Heart left ventricle (tissue), 16 donors: ENCODE measurements around the gene NANOS3. TPM values are rescaled to one million over a fixed set of nuclear protein-coding genes. Genes with fewer than 3 reads are reported as not detected.

ENCODE experiments used
- ATAC-seq, 4 donors: fragments of 200-7000 bp; cut with Tn5 transposase; one replicate each; pipeline ENCODE4 v1.9.1; 2020 to 2022; ENCODE audit warnings: moderate library complexity in 4 of 4, mild to moderate bottlenecking in 3 of 4, moderate number of reproducible peaks in 1 of 4
- DNase-seq, 5 donors: peaks; one replicate each; pipeline ENCODE4 v3.0.0-alpha.2; 2020
- H3K27ac ChIP-seq, 12 donors: fragments of 200-600 bp; sonication (generic) in 4 of 12; one replicate each; pipeline versions ENCODE4 v1.5.0 to v1.8.0; 2016 to 2022; ENCODE audit warnings: mild to moderate bottlenecking in 2 of 12
- H3K27me3 ChIP-seq, 9 donors: fragments of 200-600 bp; sonication (generic) in 2 of 9; one replicate each; pipeline versions ENCODE4 v1.5.1 to v1.8.0; 2016 to 2022; ENCODE audit warnings: mild to moderate bottlenecking in 3 of 9
- H3K36me3 ChIP-seq, 9 donors: fragments of 200-600 bp; sonication (generic) in 2 of 9; one replicate each; pipeline versions ENCODE4 v1.5.0 to v1.8.0; 2018 to 2022; ENCODE audit warnings: mild to moderate bottlenecking in 2 of 9
- H3K4me1 ChIP-seq, 12 donors: fragments of 200-600 bp; sonication (generic) in 4 of 12; one replicate each; pipeline versions ENCODE4 v1.5.0 to v1.8.0; 2016 to 2022; ENCODE audit warnings: mild to moderate bottlenecking in 3 of 12
- H3K4me3 ChIP-seq, 12 donors: fragments of 200-600 bp; sonication (generic) in 4 of 12; one replicate each; pipeline versions ENCODE4 v1.5.0 to v1.8.0; 2017 to 2022; ENCODE audit warnings: mild to moderate bottlenecking in 9 of 12, moderate library complexity in 4 of 12
- H3K9me3 ChIP-seq, 12 donors: fragments of 200-600 bp; sonication (generic) in 4 of 12; one replicate each; pipeline versions ENCODE4 v1.5.0 to v1.8.0; 2016 to 2022; ENCODE audit warnings: mild to moderate bottlenecking in 1 of 12
- POLR2A ChIP-seq, 2 donors: fragments of 450-650 bp; IDR thresholded peaks; one replicate each; pipeline ENCODE4 v1.6.1; 2017; ENCODE audit warnings: antibody characterized with exemption in 2 of 2, mild to moderate bottlenecking in 2 of 2, moderate library complexity in 2 of 2
- WGBS, 4 donors: extraction: QIAGEN DNeasy Blood & Tissue Kit in 2 of 4; methylation state at CpG; one replicate each; pipeline versions ENCODE4 v1.1.5 to v1.1.7; 2013 to 2018; 5-methylcytosine and 5-hydroxymethylcytosine counted together
- intact Hi-C, 10 donors: fragments of 100-400 bp; cut with DNase I; formaldehyde crosslinking; loops; one replicate each; pipeline versions ENCODE4 v1.11.1 to v1.14.2; 2022
- polyA plus RNA-seq, 2 donors: library from polyadenylated mRNA; stranded (reverse); fragments of 200-250 nt; gene quantifications; one replicate each; pipeline ENCODE4 v1.2.3, GENCODE V29; 2013
- total RNA-seq, 9 donors: library from RNA; depleted of rRNA in 2 of 9; stranded (reverse); fragments of >200 nt in 2 of 9; fragmentation: NEBNext Ultra II Directional in 3 of 9; extraction: Animal tissue kit (Norgen Biotek cat#: 25700) in 3 of 9; gene quantifications; one replicate each; pipeline versions ENCODE4 v1.1.0 to v1.2.4, GENCODE V29; 2016 to 2023
- TF ChIP-seq, protein P1 (sequence below), 12 donors: fragments of 200-600 bp; sonication (generic) in 4 of 12; IDR thresholded peaks; one replicate each; pipeline versions ENCODE4 v1.5.0 to v1.8.0; 2018 to 2022; ENCODE audit warnings: antibody characterized with exemption in 12 of 12, mild to moderate bottlenecking in 5 of 12
- donor health status: ischemic (EF 13 %, LVEDD 7.1; RV severe dilation, severe dysfunction).
- donor health status: healthy with polysubstance abuse.
- donor health status: DM: no; HTN: yes; CAD: no.
- donor health status: DM: no; HTN: no; CAD: no.
- donor health status: ischemic (EF 25% LVEDD 6.9; RV normal size, moderate dysfunction).
- donor health status: ischemic (EF 25% LVEDD 5.7; RV mildly dilated, moderate dysfunction).
- donor health status: healthy.
- donor health status: DM: yes; HTN: yes; CAD: no.
- donor health status: ischemic (EF 35%, LVEDD 5.7; RV mildly dilated, moderate dysfunction).
- donor health status: nonischemic (EF 11% LVEDD 7.7; RV severe dilation, severe dysfunction).
- donor health status: DM: yes; HTN: yes; CAD: no.
- donor health status: PGD.
- donor health status: ischemic (EF 29% LVEDD 5.4; RV normal size, mild dysfunction).
- donor health status: nonischemic (EF 23%, LVEDD 6.1; RV moderate dilation, normal function).

NANOS3 gene
- total and polyA plus RNA-seq, 11 donors, result 0.36 to 1.7 (median 1.1) TPM; not detected in 5

DNA sequence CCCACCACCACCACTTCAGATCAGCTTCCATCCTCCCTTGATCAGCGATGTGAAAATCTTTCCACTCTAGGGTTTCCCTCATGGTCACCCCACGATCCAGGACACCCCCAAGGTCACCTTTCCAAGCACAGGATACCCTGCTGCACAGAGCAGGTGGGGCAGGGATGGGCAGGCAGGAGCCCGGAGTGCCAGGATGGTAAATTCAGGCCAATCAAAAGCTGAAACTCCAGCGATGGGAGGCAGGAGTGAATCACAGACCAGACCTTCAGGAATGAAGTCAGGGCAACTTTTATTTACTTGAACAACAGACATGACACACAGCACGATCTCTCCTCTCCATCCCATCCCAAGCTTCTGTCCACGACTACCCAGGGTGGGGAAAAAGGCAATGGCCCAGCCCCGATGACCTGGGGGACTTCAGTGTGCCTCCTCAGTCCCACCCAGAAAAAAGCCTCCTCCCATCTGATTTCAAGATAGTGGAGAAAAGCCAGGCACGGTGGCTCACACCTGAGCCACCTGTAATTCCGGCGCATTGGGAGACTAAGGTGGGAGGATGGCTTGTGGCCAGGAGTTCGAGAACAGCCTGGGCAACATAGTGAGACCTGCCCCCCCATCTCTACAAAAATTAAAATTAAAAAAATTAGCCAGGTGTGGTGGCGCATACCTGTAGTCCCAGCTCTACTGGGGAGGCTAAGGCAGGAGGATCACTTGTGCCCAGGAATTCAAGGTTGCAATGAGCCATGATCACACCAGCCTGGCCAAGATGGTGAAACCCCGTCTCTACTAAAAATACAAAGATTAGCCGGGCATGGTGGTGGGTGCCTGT is 42.5 kb upstream of the NANOS3 start:
- TF ChIP-seq, protein P1, sequence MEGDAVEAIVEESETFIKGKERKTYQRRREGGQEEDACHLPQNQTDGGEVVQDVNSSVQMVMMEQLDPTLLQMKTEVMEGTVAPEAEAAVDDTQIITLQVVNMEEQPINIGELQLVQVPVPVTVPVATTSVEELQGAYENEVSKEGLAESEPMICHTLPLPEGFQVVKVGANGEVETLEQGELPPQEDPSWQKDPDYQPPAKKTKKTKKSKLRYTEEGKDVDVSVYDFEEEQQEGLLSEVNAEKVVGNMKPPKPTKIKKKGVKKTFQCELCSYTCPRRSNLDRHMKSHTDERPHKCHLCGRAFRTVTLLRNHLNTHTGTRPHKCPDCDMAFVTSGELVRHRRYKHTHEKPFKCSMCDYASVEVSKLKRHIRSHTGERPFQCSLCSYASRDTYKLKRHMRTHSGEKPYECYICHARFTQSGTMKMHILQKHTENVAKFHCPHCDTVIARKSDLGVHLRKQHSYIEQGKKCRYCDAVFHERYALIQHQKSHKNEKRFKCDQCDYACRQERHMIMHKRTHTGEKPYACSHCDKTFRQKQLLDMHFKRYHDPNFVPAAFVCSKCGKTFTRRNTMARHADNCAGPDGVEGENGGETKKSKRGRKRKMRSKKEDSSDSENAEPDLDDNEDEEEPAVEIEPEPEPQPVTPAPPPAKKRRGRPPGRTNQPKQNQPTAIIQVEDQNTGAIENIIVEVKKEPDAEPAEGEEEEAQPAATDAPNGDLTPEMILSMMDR (IDR thresholded peaks at IDR 0.05), result no peak
- TF ChIP-seq POLR2A (IDR thresholded peaks at IDR 0.05), result peak in 1 of 2 donors; percentile 3
- no peaks in the 10 kb centered on the region for H3K27me3 ChIP-seq
- DNase-seq (no peak), ATAC-seq (no peak)
- H3K9me3 ChIP-seq, result no peaks in the 10 kb centered on the region
- peak overlapping the region in 3 of 12 donors; percentile 3 to 43 (median 35) for H3K4me3 ChIP-seq
- H3K36me3 ChIP-seq, result peaks cover 0 to 68% (median 45%) of the 10 kb centered on the region in 9 donors
- 63 to 69% (median 66%) methylated on average over 14 of the region's 14 CpGs for WGBS, 4 donors
- peak overlapping the region; percentile 54 to 100 (median 99) for H3K27ac ChIP-seq
- peaks cover 25 to 72% (median 62%) of the 10 kb centered on the region in 12 donors for H3K4me1 ChIP-seq
- intact Hi-C loops, result loop anchor here in 6 of 10 donors (5.0 kb wide), 1 partner anchor 37 kb away; the partner anchor contains the start of gene ZSWIM4 (in 6 of the 6)

GRCh38 chr19:13835791-13836723 is 40.9 kb upstream of the NANOS3 start:
- WGBS, 4 donors, result 24 to 43% (median 33%) methylated on average over 16 to 21 of the region's 21 CpGs
- Histone ChIP-seq H3K9me3 (no peaks in the 10 kb centered on the region), H3K27ac (peak overlapping the region; percentile 78 to 100 (median 100)), H3K4me3 (peak overlapping the region in 8 of 12 donors; percentile 5 to 99 (median 57)), H3K27me3 (no peaks in the 10 kb centered on the region), H3K4me1 (peaks cover 25 to 82% (median 63%) of the 10 kb centered on the region in 12 donors), H3K36me3 (peaks cover 0 to 61% (median 39%) of the 10 kb centered on the region in 9 donors)
- intact Hi-C loops, result loop anchor here in 2 of 10 donors (5.0 kb wide), 1 partner anchor 39 kb away; the partner anchor contains the start of gene ZSWIM4 (in 2 of the 2)
- no peak for ATAC-seq
- TF ChIP-seq, protein P1 (IDR thresholded peaks at IDR 0.05), result no peak
- no peak for TF ChIP-seq POLR2A (IDR thresholded peaks at IDR 0.05)
- DNase-seq, result peak; percentile 42 to 85 (median 71)

- Histone ChIP-seq H3K27ac (peak overlapping the region; percentile 99 to 100 (median 100)), H3K9me3 (no peaks in the 10 kb centered on the region), H3K4me3 (peak overlapping the region; percentile 72 to 99 (median 96)), H3K36me3 (peaks cover 0 to 52% (median 39%) of the 10 kb centered on the region in 9 donors), H3K27me3 (no peaks in the 10 kb centered on the region), H3K4me1 (peaks cover 29 to 75% (median 58%) of the 10 kb centered on the region in 12 donors)
- TF ChIP-seq, protein P1 (IDR thresholded peaks at IDR 0.05), result no peak
- peak in 1 of 2 donors; percentile 40 for TF ChIP-seq POLR2A (IDR thresholded peaks at IDR 0.05)
- WGBS, 4 donors, result 21 to 33% (median 28%) methylated on average over 17 to 18 of the region's 18 CpGs
- DNase-seq (no peak), ATAC-seq (no peak)
- intact Hi-C loops, result loop anchor here in 3 of 10 donors (1.0 to 5.0 kb wide), 4 partner anchors 9 to 41 kb away; partner anchors contain the start of gene ZSWIM4 (in 2 of the 3)
Observed at GRCh38 chr19:13838435-13839129, 38.4 kb upstream of the NANOS3 start.
